ENCODE results near the gene AFAP1L1.

The AFAP1L1 gene

DNA sequence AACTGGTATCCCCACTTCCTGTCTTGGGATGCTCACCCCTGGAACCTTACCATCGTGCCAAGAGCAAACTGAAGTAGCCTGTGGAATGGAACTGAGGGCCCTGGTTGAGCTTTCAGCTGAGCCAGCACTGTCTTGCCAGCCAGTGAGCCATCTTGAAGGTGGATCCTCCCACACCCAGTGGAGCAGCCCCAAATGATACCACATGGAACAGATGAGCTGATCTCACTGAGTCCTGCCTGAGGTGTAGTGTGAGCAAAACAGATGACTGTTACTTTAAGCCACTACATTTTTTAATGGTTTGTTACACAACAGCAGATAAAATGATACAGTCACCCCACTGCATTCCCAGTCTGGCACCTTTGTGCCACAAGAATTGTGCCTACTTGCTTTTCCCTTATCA is 84.0 kb downstream of the AFAP1L1 start:
- DNase-seq = no peak

DNA sequence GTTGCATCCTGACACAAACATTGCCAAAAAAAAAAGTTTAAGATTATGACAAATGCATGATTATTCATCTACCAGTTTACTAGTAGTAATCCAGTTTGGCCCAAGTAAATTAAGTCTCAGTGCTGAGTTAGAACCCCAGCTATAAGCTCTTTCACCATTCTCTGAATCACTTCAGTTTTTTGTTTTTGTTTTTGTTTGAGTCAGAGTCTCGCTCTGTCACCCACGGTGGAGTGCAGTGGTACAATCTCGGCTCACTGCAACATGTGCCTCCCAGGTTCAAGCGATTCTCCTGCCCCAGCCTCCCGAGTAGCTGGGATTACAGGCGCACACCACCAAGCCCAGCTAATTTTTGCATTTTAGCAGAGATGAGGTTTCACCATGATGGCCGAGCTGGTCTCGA is 84.7 kb downstream of the AFAP1L1 start:
- DNase-seq = no peak

DNA sequence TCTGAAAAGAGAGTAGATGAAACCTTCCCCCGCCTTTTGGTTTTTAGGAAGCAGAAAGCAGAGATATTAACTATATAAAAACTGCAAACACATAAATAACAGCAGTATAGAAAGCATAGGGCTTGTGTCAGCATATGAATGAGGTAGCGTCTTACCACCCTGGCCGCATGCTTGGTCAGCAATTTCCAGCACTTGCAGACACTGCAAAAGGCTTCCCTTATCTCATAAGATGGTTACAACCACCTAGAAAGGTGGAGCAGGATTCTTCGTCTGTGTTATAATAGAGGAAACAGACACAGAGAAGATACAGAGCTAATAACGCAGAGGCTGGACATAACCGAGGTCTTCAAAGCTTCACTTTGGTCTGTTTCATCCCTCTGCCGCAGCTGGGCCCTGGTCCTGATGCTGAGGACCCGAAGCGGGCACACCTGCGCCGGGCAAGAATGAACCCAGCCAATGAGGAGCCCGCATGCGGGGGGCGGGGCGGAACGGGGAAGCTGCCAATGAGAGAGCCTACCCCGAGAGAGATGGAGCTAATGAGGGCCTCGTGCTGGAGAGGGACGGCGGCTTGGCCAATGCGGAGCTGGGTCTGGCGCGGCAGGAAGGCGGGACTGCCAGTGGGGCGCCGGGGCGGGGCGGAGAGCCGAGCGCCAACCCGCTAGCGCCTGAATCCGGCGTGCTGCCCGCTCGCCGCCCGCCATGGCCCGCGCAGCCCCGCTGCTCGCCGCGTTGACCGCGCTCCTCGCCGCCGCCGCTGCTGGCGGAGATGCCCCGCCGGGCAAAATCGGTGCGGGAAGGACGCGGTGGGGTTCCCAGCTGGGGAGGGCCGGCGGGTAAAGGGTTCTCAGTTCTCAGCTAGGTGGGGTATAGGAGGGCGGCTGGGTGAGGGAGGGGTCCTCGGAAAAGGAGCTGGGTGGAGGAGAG is 86.0 kb downstream of the AFAP1L1 start, which contains the start of gene PCYOX1L:
PCYOX1L (plus strand) TSS at position 677 of the 924 bp plus-strand sequence; CDS start at position 700, 23 bp downstream.
- peak; percentile 90 for DNase-seq

DNA sequence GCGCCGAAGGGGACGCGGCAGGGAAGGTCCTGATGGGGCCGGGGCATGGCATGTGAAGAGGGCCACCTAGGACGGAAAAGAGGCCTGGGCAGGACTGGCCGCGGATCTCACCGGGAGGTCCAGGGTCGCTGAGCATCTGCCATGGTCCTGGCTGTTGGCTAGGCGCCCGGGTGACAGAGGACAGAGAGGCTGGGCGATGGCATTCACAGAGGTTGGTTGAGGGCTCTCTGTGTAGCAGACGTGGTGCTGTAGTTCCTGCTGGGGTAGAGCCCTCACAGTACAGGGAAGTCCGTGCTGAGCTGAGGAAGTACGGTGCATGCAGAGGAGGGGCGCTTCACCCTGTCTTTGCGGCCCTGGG is 86.6 kb downstream of the AFAP1L1 start:
- DNase-seq = peak; percentile 23

DNA sequence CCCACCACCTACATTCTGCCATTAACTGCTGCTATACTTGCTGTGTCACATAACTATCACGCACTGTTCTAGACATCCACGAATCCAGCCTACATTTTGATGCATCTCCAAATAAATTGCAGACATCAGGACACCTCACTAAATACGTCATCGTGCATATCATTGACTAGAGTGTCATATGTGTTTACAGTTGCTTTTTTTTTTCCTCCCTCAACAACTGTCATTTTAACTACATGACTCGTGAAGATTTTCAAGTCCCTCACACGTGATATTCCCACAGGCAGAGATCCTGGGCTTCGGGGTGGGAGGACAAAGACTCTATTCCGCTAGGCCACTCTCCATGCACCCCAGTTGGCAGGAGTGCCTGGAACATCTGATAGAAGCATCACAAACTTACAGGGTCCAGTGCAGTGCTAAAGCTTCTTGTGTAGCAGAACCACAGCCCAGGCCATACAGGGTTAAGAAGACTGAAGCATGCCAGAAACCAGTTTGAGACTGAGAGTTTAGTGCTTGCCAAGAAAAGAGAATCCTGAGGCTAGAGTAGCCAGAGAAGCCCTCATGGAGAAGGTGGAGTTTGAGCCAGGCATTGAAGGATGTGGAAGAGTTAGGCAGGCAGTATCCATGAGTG is 87.3 kb downstream of the AFAP1L1 start:
- no peak for DNase-seq

DNA sequence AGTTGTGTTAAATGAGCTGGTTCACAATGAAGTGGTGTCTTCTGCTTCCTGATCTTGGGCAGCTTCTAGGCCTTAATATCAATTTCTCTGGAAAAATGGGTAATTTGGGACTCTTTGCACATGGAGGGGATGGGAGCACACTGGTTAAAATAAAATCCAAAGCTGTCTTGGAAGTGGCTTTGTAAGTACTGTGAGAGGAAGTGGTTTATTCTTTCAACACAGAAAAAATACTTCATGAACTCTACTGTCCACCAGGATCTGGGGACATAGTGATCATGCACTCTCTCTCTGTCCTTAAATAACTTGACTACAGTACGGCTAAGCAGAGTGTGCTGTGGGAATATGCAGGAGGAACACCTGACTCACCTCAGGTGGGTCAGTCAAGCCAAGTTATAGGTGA is 88.6 kb downstream of the AFAP1L1 start:
- no peak for DNase-seq

DNA sequence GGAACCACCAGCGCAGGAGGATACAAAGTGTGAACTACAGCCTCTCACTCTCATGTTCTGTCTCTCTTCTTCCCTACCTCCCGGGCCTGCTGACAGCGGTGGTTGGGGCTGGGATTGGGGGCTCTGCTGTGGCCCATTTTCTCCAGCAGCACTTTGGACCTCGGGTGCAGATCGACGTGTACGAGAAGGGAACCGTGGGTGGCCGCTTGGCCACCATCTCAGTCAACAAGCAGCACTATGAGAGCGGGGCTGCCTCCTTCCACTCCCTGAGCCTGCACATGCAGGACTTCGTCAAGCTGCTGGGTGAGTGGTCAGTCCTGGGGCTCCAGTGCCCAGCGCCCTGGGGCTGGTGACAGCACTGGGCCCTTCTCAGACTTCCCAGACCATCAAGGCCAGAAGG is 90.9 kb downstream of the AFAP1L1 start:
- no peak for DNase-seq

DNA sequence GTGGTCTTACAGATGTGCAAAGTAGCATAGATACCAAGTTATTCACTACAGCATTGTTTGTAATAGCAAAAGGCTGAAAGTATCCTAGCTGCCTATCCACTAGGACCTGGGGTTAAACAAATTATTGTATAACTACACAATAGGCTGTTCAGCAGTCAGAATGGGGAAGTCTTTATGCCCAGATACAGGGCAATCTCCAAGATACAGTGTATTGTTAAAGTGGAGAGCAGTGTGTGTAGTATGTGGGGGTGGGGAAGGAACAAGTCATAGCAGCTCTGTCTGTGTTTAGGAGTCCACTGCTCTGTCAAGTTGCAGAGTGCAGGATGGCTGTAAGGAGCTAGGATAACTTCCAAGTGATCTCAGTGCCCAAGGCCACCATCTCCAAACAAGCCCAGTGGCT is 91.7 kb downstream of the AFAP1L1 start:
- DNase-seq = no peak

DNA sequence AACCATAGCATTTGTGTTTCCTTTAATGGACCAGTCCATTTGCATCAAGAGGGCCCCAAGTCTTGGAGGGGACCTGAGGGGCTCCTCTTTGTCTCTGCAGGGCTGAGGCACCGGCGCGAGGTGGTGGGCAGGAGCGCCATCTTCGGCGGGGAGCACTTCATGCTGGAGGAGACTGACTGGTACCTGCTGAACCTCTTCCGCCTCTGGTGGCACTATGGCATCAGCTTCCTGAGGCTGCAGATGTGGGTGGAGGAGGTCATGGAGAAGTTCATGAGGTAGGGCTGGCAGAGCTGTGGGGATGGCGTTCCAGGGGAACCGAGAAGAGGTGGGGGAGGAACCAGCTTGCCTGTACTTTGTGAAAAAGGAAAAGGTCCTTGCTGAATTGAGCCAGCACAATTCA is 92.3 kb downstream of the AFAP1L1 start:
- DNase-seq = no peak

DNA sequence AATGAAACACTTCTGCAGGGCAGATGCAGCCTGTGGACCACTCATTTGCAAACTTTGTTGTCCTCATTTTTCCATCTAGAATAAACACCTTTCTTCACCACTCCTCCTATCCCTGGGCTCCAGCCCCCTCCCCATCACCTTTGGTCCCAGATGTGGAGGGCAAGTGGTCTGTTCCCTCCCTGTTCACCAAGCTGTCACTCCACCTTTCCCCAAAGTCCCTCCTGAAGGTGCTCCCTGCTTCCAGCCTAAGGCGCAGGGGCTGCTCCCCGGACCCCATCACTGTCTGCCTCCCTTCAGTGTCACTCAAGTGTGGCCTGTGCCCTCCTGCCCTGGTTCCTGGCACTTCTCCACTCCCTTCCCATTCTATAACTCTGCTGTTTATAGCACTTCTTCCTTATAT is 93.1 kb downstream of the AFAP1L1 start:
- DNase-seq = no peak

DNA sequence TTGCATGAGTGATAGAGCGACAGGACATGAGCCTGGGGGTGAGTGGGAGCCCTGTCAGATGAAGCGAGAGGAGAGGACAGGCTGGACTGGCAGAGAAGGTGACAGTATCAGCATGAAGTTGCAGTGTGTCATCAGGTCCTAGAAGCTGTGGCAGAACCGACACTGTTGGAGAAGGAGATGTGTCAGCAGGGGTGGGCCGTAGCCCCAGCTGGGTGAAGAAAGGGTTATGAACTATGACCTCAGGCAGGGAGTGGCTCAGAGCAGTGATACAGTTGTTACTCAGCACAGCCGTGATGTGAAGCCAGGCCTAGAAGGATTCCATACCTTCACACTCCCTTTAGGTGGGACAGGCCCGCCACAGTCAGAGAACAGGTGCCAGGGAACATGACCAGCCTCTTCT is 93.8 kb downstream of the AFAP1L1 start:
- no peak for DNase-seq

DNA sequence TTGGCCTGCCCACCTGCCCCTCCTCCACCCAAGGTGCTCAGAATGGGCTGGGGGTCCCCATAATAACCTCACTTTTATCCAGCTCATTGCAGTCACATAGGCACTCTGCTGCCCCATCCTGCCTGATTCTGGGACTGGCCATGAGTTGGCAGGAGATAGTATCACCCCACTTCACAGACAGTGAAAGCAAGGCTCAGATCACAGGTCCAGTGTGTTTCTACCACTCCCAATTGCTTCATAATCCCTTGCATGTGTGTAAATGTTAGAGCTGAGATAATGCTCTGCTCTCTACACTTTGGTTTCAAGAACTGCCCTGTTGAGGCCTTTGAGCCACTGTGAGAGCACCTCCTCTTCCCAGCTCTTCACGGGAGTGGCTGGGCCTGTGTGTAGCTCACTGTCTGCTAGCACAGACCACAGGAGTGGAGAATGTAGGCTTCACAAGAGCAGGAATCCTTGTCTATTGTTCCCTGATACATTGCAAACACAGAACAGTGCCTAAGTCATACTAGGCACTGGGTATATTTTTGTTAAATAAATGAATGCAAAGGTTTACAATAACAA is 94.6 kb downstream of the AFAP1L1 start:
- no peak for DNase-seq

DNA sequence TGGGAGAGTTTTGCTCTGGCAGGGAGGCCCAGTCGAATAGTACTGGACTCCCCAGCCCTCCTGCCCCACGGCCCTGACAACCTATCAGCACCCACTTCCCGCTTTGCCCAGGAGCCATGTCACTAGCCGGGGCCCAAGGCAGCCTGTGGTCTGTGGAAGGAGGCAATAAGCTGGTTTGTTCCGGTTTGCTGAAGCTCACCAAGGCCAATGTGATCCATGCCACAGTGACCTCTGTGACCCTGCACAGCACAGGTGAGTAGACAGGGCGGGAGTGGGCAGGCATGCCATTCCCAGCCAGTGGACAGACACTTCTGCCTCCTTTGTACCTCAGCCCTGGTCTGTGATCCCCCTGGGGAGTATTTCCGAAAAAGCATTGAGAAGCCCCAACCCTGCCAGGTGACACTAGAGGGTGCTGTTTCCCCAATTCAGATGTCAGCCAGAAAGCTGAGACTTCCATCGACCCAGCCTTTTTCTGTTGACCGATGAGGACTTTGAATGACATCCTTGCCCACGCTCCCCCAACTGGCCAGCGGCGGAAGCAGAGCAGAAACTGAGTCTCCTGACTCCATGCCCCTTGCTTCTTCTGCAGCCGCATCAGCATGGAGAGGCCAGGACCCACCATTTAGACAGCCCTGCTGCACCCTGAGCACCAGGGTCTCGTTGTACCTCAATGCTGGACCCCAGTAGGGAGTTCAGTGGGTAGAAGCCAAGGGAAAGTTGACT is 95.8 kb downstream of the AFAP1L1 start:
- DNase-seq = peak; percentile 34

DNA sequence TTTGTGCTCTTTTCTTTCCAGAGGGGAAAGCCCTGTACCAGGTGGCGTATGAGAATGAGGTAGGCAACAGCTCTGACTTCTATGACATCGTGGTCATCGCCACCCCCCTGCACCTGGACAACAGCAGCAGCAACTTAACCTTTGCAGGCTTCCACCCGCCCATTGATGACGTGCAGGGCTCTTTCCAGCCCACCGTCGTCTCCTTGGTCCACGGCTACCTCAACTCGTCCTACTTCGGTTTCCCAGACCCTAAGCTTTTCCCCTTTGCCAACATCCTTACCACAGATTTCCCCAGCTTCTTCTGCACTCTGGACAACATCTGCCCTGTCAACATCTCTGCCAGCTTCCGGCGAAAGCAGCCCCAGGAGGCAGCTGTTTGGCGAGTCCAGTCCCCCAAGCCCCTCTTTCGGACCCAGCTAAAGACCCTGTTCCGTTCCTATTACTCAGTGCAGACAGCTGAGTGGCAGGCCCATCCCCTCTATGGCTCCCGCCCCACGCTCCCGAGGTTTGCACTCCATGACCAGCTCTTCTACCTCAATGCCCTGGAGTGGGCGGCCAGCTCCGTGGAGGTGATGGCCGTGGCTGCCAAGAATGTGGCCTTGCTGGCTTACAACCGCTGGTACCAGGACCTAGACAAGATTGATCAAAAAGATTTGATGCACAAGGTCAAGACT is 96.5 kb downstream of the AFAP1L1 start:
- no peak for DNase-seq

DNA sequence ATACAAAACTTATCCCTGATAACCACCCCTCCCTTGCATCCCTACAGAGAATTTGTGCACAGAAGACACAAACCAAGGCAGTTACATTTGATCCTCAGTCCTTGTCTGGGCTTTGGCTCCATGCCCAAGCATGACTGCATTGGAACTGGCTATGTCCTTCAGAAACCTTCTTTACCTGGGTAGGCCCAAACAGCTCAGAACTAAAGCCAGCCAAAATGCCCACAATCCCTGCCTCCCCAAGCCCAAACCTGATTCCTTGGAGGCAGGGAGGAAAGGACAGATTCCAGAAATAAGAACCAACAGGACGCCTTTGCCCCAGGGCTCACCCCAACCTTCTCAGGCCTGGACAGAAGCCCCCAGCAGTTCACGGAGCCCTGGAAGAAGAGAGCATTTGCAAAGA is 99.2 kb downstream of the AFAP1L1 start:
- DNase-seq = no peak

DNA sequence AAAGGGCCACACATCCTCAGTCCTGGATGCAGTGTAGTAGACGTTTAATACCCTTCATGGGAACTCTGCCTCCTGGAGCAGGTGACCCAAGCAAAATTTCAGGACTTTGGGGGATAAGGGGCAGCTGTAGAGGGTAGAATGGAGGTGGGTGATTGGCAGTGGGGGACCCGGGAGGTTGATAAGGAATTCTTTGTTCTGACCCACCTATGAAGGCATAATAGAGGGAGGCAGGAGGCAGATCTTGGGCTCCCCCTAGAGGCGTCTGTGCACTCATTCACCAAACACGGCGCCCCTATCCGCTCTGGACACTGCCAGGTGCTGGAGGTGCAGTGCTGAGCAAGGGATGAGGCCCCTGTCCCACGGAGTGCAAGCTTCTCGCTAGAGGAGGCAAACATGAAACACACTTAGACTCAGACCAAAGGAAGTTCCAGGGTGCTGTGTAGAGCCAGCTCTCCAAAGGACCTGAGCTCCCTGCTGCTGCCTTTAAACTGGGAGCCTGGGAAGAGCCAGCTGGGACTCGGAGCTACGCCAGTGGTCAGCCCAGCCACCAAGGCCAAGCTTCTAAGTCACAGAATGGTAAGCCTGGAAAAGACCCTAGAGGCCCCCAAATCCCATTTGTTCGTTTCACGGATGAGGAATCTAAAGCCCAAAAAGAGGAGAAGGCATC is 99.8 kb downstream of the AFAP1L1 start:
- peak; percentile 64 for DNase-seq

DNA sequence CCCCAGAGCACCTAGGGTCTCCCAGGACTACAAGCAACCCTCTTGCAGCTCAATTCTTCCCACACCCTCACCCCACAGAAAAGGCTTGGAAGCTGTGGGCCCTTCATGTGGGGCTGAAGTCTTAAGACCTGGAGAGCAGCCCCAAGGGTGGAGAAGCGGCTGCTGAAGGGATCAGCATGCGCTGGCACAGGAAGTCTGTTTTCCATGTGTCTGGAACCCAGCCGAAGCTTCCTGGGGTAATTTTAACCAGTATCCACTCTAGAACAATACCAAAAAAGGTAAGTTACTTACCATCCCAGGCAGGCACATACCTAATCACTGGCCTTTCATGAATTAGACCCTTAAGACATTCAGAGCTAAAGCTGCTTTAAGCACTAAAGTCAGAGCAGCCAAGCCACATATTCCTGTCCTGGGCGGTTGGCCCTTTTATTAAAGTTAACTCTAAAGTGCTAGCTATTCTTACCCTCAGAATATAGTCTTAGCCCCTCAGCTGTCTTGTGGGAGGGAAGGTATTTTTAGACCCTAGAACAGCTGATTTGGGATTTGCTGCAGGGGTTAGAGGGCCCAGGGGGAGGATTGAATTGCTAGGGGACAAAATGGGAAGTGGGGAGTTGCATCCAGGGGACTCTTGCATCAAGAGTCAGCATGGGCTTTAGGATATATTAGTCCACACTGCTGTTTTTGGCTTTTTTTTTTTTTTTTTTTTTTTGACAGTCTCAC is 100.6 kb downstream of the AFAP1L1 start:
- DNase-seq = no peak

DNA sequence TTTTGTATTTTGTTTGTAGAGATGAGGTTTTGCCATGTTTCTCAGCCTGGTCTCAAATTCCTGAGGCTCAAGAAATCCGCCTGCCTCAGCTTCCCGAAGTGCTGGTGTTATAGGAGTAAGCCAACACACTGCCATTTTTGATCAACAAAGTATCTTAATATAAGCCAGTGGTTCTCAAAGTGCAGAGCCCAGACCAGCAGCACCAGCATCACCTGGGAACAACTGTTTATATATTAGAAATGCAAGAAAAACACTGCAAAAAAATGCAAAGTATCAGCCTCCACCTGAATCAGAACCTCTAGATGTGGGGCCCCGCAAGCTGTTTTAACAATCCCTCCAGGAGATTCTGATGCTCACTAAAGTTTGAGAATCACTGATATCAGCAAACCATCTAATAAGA is 101.3 kb downstream of the AFAP1L1 start:
- no peak for DNase-seq

DNA sequence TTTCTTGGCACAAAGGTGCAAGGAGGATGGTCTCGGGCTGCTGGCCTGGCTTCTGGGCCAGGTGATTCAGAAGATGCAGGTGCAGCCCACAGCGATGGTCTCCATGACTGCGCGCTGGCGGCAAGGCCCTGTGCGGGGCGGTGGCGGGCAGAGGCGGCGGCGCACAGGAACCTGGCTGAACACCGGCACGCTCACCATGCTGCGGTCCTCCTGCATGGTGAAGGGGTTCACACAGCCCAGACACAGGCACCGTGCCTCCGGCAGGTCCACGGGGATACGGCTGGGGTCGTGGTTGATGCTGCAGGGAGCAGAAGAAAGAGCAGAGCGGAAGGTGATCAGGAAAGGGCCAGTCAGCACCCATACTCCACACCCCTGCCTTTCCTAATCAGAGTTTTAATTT is 102.6 kb downstream of the AFAP1L1 start:
- DNase-seq = no peak

DNA sequence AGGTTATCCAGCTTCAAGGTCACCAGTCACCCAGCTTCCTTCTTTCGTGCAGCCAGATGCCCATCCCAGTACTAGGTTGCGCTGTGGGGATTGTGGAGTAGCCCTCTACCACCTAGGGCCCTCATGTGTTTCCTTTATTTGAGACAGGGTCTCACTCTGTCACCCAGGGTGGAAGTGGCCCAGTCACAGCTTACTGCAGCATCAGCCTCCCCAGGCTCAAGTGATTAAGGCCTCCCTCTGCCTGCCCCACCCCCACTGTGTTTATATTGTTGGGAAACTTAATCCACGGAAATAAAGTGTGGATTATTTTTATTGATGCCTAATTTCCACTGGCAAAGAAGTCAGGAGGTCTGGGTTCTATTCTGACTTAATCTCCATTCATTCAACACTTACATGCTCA is 103.1 kb downstream of the AFAP1L1 start:
- DNase-seq = no peak

DNA sequence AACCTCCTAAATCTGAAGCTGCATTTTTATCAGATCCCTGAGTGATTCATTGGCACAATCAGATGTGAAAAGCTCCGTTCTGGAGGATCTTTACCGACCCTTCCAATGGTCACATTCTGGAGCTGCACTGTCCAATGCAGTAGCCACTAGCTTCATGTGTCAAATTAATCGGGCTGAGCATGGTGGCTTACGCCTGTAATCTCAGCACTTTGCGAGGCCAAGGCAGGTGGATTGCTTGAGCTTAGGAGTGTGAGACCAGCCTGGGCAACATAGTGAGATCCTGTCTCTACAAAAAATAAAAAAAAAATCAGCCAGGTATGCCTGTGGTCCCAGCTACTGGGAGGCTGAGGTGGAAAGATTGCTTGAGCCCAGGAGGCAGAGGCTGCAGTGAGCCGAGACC is 103.8 kb downstream of the AFAP1L1 start:
- no peak for DNase-seq

DNA sequence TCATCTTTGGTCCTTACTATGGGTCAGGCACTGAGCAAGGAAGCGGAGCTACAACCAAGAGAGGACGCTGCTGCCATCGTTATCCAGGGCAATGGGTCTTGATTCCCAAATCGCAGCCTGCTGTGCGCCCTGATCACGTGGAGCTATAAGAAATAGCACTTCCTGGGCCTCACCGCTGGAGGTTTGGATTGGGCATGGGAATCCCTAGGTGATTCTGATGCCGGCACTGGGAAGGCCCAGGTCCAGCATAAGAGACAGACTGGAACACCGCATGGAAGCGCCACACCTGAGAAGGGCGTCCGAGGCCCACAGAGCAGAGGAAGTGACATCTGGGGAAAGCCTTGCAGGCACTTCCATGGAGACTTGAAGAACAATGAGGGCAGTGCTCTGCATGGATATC is 104.4 kb downstream of the AFAP1L1 start:
- DNase-seq = no peak

Data from T-helper 9 cell (primary cell).